GM19240 (cell line): ENCODE data around the gene CENPE.

Experiments
- DNase-seq: peaks from one replicate; pipeline ENCODE4 v3.0.0; 2011; ENCODE audit warnings: low spot score; ENCODE audit not compliant: insufficient read length

The CENPE gene

DNA sequence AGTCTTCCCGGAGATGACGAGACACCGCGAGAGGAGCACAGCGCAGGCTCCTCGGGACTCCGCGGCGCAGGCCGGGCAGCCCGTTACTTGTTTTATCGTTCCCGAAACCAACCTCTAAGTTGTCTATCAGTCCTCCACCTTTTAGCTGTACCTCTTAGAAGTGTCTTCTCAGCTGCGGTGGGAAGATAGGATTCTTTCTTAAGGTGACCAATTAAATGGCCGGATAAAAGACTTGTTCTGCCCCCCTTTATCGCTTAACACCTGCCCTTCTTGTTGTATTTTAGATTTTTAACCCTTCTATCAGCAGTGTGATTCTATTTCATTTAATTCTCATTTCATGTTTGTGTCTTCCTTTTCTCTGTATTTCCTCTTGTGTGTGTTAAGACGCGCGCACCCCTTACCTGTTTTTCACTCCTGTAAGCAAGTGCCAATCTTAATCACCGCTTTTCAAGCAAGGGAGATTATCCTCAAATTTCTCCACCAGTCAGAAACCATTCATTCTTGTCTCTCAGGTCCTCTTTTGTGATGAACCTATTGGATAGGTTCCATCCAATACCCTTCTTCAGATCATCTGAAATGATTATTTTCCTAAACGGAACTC is 121.3 kb downstream of the CENPE start, which contains the start of gene SLC9B2:
Gene SLC9B2 (minus strand): TSS at position 15 of the 601 bp plus-strand sequence. CDS start 9,211 bp downstream, outside the sequence.
- no peak for DNase-seq

- peak; percentile 14 for DNase-seq
These were observed 122.0 kb downstream of the CENPE start for GRCh38 chr4:103075894-103076746.

DNA sequence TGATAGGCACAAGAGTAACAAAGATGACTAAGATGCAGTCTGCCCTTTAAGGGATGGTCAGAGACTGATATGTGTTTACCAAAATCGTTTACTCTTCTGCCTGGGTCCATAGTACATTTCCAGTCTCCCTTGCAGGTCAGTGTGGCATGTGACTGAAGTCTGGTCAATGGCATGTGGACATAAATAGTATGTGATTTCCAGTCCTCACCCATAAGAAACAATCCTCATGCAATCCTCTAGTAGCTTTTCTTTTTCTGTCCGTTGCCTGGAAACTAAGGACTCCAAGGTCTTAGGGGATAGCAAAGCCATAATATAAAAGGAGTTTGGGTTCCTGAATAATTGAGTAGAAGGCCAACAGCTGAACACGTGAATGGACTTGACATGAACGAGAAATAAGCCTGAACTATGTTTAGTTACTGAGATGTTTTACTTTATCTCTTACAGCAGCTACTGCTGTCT is 122.7 kb downstream of the CENPE start:
- DNase-seq, result no peak

DNA sequence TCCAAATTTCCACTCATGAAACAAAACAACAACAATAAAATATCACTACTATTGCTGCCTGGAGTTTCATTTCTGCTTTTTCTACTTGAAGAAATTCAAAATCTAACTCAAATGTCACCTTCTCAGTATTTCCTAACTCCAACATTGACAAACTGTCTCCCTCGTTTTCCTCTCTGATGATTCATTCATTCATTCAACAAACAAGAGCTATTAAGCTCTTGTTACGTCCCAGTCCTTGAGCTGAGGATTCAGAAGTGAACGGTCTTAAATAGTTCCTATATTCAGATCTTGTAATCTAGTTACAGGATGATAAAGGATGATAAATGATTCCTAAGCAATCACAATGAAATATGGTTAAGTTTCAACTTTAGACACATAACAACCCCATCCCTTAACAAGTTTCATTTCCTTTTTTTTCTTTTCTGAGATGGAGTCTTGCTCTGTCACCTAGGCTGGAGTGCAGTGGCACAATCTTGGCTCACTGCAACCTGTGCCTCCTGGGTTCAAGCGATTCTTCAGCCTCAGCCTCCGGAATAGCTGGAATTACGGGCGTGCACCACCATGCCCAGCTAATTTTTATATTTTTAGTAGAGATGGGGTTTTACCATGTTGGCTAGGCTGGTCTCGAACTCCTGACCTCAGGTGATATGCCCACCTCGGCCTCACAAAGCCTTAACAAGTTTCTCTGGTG is 123.3 kb downstream of the CENPE start:
- DNase-seq, result no peak

GRCh38 chr4:103073792-103074438 is 124.2 kb downstream of the CENPE start:
- no peak for DNase-seq

GRCh38 chr4:103067841-103068547 is 130.1 kb downstream of the CENPE start:
- DNase-seq, result no peak

DNA sequence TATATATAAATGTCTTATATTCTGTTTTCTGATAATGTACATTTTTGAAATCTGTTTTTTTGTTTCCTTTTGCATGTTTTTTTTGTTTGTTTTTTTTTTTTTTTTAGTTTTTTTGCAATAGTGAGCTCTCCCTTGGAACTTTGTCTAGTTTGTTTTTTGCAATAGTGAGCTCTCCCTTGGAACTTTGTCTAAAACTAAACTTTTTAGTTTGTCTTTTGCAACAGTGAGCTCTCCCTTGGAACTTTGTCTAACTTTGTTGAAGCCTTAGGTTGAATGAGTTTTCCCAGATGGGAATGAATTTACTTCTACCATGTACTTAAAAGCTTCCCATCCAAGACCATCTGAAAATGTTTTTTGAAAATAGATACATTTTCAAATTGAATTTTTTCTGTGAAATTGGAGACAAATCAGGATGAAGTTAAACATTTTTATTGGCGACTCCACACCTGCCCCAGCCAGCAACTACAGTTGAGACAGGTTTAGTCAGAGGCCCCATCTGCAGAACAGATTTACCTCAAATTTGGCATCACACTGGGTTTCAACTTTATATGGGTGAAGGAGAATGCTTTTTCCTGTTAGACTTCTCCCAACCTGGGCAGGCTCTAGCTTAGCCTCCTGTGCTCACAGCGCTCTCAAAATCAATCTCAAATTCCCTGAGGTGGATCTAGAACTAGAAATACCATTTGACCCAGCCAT is 137.5 kb downstream of the CENPE start:
- DNase-seq, result no peak
